ENCODE data around the gene EIF6. TPM values are rescaled to one million over a fixed set of nuclear protein-coding genes. Genes with fewer than 3 reads are reported as not detected.

The EIF6 gene
- total and polyA plus RNA-seq, 9 of the 15 experiments (the other 6 are each of a cell fraction or from before 2014, with no cell fraction given) = 165 to 832 (median 229) TPM

DNA sequence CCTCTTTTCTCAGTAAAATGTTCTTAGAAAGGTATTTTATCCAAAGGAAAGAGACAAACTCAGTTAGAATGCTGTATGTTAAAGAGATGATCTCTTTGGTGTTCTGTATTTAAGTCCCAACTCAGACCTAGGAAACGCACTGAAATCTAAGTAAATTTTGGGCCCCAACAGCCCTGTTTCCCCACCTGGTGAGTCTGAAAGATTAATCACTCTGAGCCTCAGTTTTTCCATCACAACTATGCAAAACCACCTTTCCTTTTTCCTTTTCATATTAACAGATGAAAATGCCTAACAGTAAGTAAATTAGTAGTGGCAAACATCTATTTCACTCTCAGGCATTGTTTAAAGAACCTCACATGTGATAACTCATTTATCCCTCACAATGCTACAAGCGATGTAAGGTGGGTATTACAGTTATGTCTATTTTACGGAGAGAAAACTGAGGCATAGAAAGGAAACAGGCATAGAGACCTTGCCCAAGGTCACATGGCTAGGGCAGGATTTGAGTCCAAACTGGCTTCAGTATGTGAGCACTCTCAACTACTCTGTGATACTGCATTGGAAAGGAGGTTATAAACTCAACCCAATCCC is 43.6 kb upstream of the EIF6 start:
- no peak overlapping the region for H2AFZ ChIP-seq (ENCODE audit: low read depth, low read length)
- H3K27ac ChIP-seq (ENCODE audit: extremely low read depth, low read depth, low read length) = no peak overlapping the region
- ChIA-PET POLR2A (interaction anchor here (1.0 to 1.6 kb wide), 2 partner anchors 12 to 16 kb away, joined by 3 to 5 read pairs; no protein-coding TSS in a partner anchor), CTCF (ENCODE audit: low intra/inter-chr PET ratio) (interaction anchor here (0.6 kb wide), 1 partner anchor 10 kb away, joined by 5 read pairs; no protein-coding TSS in a partner anchor)
- H3K4me3 ChIP-seq = no peak overlapping the region
- 0 out of 2 replicates have a peak, but pooled peaks have one; percentile 36 for TF ChIP-seq GTF2E2 (tag; IDR thresholded peaks at IDR 0.05)
- TF ChIP-seq HMGN3 (IDR thresholded peaks at IDR 0.05; ENCODE audit: borderline replicate concordance, extremely low read depth, insufficient read length, low read depth, low read length) = no peak
- H3K9ac ChIP-seq (ENCODE audit: insufficient read depth in 1 of 2, low read depth in 2 of 2, low read length in 2 of 2) = no peak overlapping the region
- WGBS (ENCODE audit: insufficient coverage, low coverage, missing lambda C conversion rate) = 82% methylated on average over 3 of the region's 3 CpGs
- BruUV-seq (replicated peaks) = no TSS peak
- in situ Hi-C loops (cut with MboI) = no loop called here
- no peak overlapping the region for H3K4me2 ChIP-seq (ENCODE audit: insufficient read depth, low read length)
- no peaks in the 10 kb centered on the region for H4K20me1 ChIP-seq (replicated peaks; ENCODE audit: control insufficient read depth, insufficient read depth, low read length)
- peaks cover 13% of the 10 kb centered on the region for H3K36me3 ChIP-seq (ENCODE audit: control insufficient read depth, insufficient read depth, low read length)
- H3K9me3 ChIP-seq (replicated peaks; ENCODE audit: control insufficient read depth, insufficient read depth, low read depth, low read length) = no peaks in the 10 kb centered on the region
- ATAC-seq (no peak), DNase-seq (ENCODE audit: extremely low read depth in 1 of 4, low spot score in 3 of 4) (no peak), FAIRE-seq (no peak)
- H3K4me1 ChIP-seq (replicated peaks in 1 of 2; ENCODE audit: control insufficient read depth in 2 of 2, insufficient read depth in 2 of 2, low read length in 2 of 2) = peaks cover 14 to 41% of the 10 kb centered on the region in 2 experiments
- intact Hi-C loops (cut with micrococcal nuclease) = no loop called here
- no peaks in the 10 kb centered on the region for H3K9me1 ChIP-seq (ENCODE audit: control insufficient read depth, insufficient read depth, low read length)
- no peaks in the 10 kb centered on the region for H3K27me3 ChIP-seq (ENCODE audit: control insufficient read depth in 2 of 2, insufficient read depth in 2 of 2, low read length in 2 of 2)
- no peaks in the 10 kb centered on the region for H3K79me2 ChIP-seq (ENCODE audit: control insufficient read depth, insufficient read depth, low read length)

DNA sequence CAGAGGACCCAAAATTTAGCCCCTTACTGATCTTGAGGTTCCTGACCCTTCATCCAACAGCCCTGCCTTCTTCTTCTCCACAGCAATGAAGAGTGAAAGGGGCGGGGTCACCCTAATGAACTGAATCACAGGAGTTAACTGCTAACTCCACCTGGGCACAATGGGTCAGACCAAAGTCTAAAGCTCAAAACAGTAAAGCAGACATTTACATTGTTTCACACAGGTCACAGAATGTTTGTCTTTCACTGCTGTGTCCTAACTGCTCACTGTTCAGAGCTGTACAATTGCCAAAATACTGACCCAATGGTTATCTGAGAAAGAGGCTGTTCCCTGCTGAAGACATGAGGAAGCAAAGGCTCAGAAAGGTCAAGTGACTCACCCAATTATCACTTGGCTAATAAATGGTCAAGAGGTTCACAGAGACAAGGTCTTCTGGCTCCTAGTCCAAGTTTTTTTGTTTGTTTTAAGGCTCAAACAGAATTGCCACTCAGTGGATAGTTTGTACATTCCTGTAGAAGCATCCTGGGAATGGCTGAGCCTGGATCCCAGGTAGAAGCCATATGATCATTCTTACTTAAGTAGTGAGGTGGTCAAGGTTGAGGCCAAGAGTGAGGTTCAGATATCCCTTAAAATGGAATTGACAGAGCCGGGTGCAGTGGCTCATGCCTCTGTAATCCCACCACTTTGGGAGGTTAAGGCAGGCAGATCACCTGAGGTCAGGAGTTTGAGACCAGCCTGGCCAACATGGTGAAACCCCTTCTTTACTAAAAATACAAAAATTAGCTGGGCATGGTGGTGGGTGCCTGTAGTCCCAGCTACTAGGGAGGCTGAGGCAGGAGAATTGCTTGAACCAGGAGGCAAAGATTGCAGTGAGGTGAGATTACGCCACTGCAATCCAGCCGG is 42.8 kb upstream of the EIF6 start:
- CTCF ChIA-PET (ENCODE audit: low intra/inter-chr PET ratio) = no interaction called here
- Histone ChIP-seq H3K9ac (ENCODE audit: insufficient read depth in 1 of 2, low read depth in 2 of 2, low read length in 2 of 2) (no peak overlapping the region), H4K20me1 (replicated peaks; ENCODE audit: control insufficient read depth, insufficient read depth, low read length) (no peaks in the 10 kb centered on the region), H3K36me3 (ENCODE audit: control insufficient read depth, insufficient read depth, low read length) (peaks cover 13% of the 10 kb centered on the region), H3K27ac (ENCODE audit: extremely low read depth, low read depth, low read length) (no peak overlapping the region), H3K9me1 (ENCODE audit: control insufficient read depth, insufficient read depth, low read length) (no peaks in the 10 kb centered on the region), H2AFZ (ENCODE audit: low read depth, low read length) (no peak overlapping the region), H3K79me2 (ENCODE audit: control insufficient read depth, insufficient read depth, low read length) (no peaks in the 10 kb centered on the region), H3K4me2 (ENCODE audit: insufficient read depth, low read length) (peak overlapping the region; percentile 15; the same call in 1 of the 2 replicates), H3K27me3 (ENCODE audit: control insufficient read depth in 2 of 2, insufficient read depth in 2 of 2, low read length in 2 of 2) (no peaks in the 10 kb centered on the region), H3K4me1 (replicated peaks in 1 of 2; ENCODE audit: control insufficient read depth in 2 of 2, insufficient read depth in 2 of 2, low read length in 2 of 2) (peaks cover 14 to 41% of the 10 kb centered on the region in 2 experiments), H3K9me3 (replicated peaks; ENCODE audit: control insufficient read depth, insufficient read depth, low read depth, low read length) (no peaks in the 10 kb centered on the region), H3K4me3 (no peak overlapping the region)
- POLR2A ChIA-PET = no interaction called here
- in situ Hi-C loops (cut with MboI) (no loop called here), intact Hi-C loops (cut with micrococcal nuclease) (no loop called here)
- DNase-seq (ENCODE audit: extremely low read depth in 1 of 4, low spot score in 3 of 4) (peak in 2 of 4 experiments; percentile 40 to 71), FAIRE-seq (peak; percentile 83), ATAC-seq (peak; percentile 61)
- BruUV-seq (replicated peaks) = no TSS peak
- 55% methylated on average over 2 of the region's 4 CpGs for WGBS (ENCODE audit: insufficient coverage, low coverage, missing lambda C conversion rate)
- TF ChIP-seq TGIF2 (CRISPR knock-in tag; IDR thresholded peaks at IDR 0.05) (no peak), HMG20B (CRISPR knock-in tag; IDR thresholded peaks at IDR 0.05) (no peak), ZNF444 (CRISPR knock-in tag; IDR thresholded peaks at IDR 0.05) (no peak), BRF2 (IDR thresholded peaks at IDR 0.05; ENCODE audit: borderline replicate concordance, insufficient read depth, insufficient read length) (no peak), FOXM1 (IDR thresholded peaks at IDR 0.05; ENCODE audit: low read depth) (no peak), FOXM1 (CRISPR knock-in tag; IDR thresholded peaks at IDR 0.05; ENCODE audit: low read depth) (no peak), SMARCC2 (IDR thresholded peaks at IDR 0.05; ENCODE audit: low read depth) (peak; percentile 59), FOXA1 (IDR thresholded peaks at IDR 0.05; ENCODE audit: borderline replicate concordance) (no peak), HDAC6 (IDR thresholded peaks at IDR 0.05; ENCODE audit: low read depth, low read length) (no peak)

All from K562 (cell line).